Neural cell (in vitro differentiated cells): ENCODE measurements around the gene VTI1B.
"Not testable (repeated sequence)": the region's sequence is repeated elsewhere in the genome, so short reads cannot be mapped to it uniquely, and the experiment has no call there.

Experiments used
- EP300 ChIP-seq: fragments of 450-650 bp; conservative IDR thresholded peaks from 2 replicates; pipeline ENCODE4 v1.6.1; 2014; ENCODE audit warnings: antibody characterized with exemption, mild to moderate bottlenecking, moderate library complexity; ENCODE audit not compliant: poor library complexity, severe bottlenecking
- EZH2 ChIP-seq: fragments of 200-600, 300-800 bp; shearing (Covaris generic), sonication (generic); IDR thresholded peaks from 2 replicates; pipeline ENCODE4 v1.6.1; 2014; ENCODE audit warnings: antibody characterized with exemption, low read length, borderline replicate concordance, mild to moderate bottlenecking; ENCODE audit not compliant: insufficient read depth, poor library complexity, severe bottlenecking
- MXI1 ChIP-seq: fragments of 450-650 bp; conservative IDR thresholded peaks from 2 replicates; pipeline ENCODE4 v1.6.1; 2014; ENCODE audit warnings: antibody characterized with exemption, mild to moderate bottlenecking; ENCODE audit not compliant: poor library complexity, severe bottlenecking
- POLR2AphosphoS5 ChIP-seq: IDR thresholded peaks from 2 replicates; pipeline ENCODE4 v1.6.1; 2012
- RAD21 ChIP-seq: fragments of 450-650 bp; conservative IDR thresholded peaks from 2 replicates; pipeline ENCODE4 v1.6.1; 2014; ENCODE audit warnings: antibody characterized with exemption, mild to moderate bottlenecking, moderate library complexity
- SMC3 ChIP-seq: fragments of 450-650 bp; conservative IDR thresholded peaks from 2 replicates; pipeline ENCODE4 v1.6.1; 2014; ENCODE audit warnings: antibody characterized with exemption, mild to moderate bottlenecking, moderate library complexity; ENCODE audit not compliant: poor library complexity
- TF ChIP-seq, protein P1 (sequence below): fragments of 450-650 bp; IDR thresholded peaks from 2 replicates; pipeline ENCODE4 v1.5.1; 2014; ENCODE audit warnings: antibody characterized with exemption, mild to moderate bottlenecking, moderate library complexity; ENCODE audit not compliant: poor library complexity, severe bottlenecking
- TF ChIP-seq, protein P2 (sequence below): IDR thresholded peaks from 2 replicates; pipeline ENCODE4 v1.6.1; 2012; ENCODE audit warnings: borderline replicate concordance

DNA sequence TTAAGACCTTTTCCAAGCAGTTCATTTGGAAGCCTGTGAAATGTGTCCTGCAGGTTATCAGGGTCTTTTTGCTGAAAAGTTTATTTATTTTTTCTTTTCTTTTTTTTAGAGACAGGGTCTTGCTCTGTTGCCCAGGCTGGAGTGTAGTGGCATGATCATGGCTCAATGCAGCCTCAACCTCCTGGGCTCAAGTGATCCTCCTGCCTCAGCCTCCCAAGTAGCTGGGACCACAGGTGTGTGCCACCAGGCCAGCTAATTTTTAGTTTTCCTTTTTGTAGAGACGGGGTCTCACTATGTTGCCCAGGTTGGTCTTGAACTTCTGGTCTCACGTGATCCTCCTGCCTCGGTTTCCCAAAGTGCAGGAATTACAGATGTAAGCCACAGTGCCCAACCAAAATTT is 45.0 kb upstream of the VTI1B start:
- TF ChIP-seq, protein P1, sequence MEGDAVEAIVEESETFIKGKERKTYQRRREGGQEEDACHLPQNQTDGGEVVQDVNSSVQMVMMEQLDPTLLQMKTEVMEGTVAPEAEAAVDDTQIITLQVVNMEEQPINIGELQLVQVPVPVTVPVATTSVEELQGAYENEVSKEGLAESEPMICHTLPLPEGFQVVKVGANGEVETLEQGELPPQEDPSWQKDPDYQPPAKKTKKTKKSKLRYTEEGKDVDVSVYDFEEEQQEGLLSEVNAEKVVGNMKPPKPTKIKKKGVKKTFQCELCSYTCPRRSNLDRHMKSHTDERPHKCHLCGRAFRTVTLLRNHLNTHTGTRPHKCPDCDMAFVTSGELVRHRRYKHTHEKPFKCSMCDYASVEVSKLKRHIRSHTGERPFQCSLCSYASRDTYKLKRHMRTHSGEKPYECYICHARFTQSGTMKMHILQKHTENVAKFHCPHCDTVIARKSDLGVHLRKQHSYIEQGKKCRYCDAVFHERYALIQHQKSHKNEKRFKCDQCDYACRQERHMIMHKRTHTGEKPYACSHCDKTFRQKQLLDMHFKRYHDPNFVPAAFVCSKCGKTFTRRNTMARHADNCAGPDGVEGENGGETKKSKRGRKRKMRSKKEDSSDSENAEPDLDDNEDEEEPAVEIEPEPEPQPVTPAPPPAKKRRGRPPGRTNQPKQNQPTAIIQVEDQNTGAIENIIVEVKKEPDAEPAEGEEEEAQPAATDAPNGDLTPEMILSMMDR = not testable (repeated sequence)
- TF ChIP-seq MXI1, EP300, POLR2AphosphoS5, SMC3, RAD21, EZH2: not testable (repeated sequence)
- TF ChIP-seq, protein P2, sequence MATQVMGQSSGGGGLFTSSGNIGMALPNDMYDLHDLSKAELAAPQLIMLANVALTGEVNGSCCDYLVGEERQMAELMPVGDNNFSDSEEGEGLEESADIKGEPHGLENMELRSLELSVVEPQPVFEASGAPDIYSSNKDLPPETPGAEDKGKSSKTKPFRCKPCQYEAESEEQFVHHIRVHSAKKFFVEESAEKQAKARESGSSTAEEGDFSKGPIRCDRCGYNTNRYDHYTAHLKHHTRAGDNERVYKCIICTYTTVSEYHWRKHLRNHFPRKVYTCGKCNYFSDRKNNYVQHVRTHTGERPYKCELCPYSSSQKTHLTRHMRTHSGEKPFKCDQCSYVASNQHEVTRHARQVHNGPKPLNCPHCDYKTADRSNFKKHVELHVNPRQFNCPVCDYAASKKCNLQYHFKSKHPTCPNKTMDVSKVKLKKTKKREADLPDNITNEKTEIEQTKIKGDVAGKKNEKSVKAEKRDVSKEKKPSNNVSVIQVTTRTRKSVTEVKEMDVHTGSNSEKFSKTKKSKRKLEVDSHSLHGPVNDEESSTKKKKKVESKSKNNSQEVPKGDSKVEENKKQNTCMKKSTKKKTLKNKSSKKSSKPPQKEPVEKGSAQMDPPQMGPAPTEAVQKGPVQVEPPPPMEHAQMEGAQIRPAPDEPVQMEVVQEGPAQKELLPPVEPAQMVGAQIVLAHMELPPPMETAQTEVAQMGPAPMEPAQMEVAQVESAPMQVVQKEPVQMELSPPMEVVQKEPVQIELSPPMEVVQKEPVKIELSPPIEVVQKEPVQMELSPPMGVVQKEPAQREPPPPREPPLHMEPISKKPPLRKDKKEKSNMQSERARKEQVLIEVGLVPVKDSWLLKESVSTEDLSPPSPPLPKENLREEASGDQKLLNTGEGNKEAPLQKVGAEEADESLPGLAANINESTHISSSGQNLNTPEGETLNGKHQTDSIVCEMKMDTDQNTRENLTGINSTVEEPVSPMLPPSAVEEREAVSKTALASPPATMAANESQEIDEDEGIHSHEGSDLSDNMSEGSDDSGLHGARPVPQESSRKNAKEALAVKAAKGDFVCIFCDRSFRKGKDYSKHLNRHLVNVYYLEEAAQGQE = not testable (repeated sequence)
